Testis (tissue), 3 donors: ENCODE data around the gene BAIAP2L1. TPM values are rescaled to one million over a fixed set of nuclear protein-coding genes. Genes with fewer than 3 reads are reported as not detected.

Experiments
- DNase-seq: peaks from one replicate; pipeline ENCODE4 v3.0.0-alpha.2; 2019
- H3K27ac ChIP-seq, 2 donors: fragments of 200-600 bp; sonication (generic); one replicate each; pipeline ENCODE4 v1.5.1; 2019
- H3K27me3 ChIP-seq: fragments of 200-600 bp; sonication (generic); one replicate; pipeline ENCODE4 v1.5.1; 2019
- H3K36me3 ChIP-seq: fragments of 200-600 bp; sonication (generic); one replicate; pipeline ENCODE4 v1.5.1; 2017; ENCODE audit warnings: low read depth; ENCODE audit errors: missing control alignments
- H3K4me1 ChIP-seq: fragments of 200-600 bp; sonication (generic); one replicate; pipeline ENCODE4 v1.5.1; 2019
- H3K4me3 ChIP-seq, 2 donors: fragments of 200-600 bp; sonication (generic); one replicate each; pipeline ENCODE4 v1.5.1; 2017 to 2019
- H3K9me3 ChIP-seq: fragments of 200-600 bp; sonication (generic); one replicate; pipeline ENCODE4 v1.5.1; 2017
- CTCF ChIP-seq, 3 experiments: fragments of 450-650 bp in 2 of 3; fragments of 200-600 bp in 1 of 3; sonication (generic) in 1 of 3; IDR thresholded peaks; one replicate each; pipeline ENCODE4 v1.5.1; 2016 to 2019; ENCODE audit warnings: antibody characterized with exemption in 3 of 3, mild to moderate bottlenecking in 2 of 3, moderate library complexity in 1 of 3
- POLR2A ChIP-seq: fragments of 450-650 bp; IDR thresholded peaks from one replicate; pipeline ENCODE4 v1.6.1; 2017; ENCODE audit warnings: antibody characterized with exemption, mild to moderate bottlenecking, moderate library complexity
- WGBS, 2 donors: methylation state at CpG; one replicate each; pipeline ENCODE4 v1.1.5; 2018; 5-methylcytosine and 5-hydroxymethylcytosine counted together
- intact Hi-C: fragments of 100-400 bp; cut with DNase I; formaldehyde crosslinking; loops from one replicate; pipeline ENCODE4 v1.15.1; 2023; ENCODE audit warnings: low total_unique reads
- polyA plus RNA-seq: library from polyadenylated mRNA; stranded (reverse); fragments of 350-450 nt; fragmentation: Illumina TruSeq; extraction: RNeasy Lipid Tissue Mini Kit (QIAGEN cat#74804); gene quantifications from one replicate; pipeline ENCODE4 v1.2.3, GENCODE V29; 2014; ENCODE audit warnings: low read depth, low replicate concordance; ENCODE audit not compliant: insufficient read depth
- total RNA-seq, 2 donors: library from RNA; depleted of rRNA; stranded (reverse); fragments of >200 nt; gene quantifications; one replicate each; pipeline ENCODE4 v1.2.3, GENCODE V29; 2016

Gene BAIAP2L1
- total and polyA plus RNA-seq, 3 donors from 2014 or later, result 16.8 to 24.2 (median 23.5) TPM

DNA sequence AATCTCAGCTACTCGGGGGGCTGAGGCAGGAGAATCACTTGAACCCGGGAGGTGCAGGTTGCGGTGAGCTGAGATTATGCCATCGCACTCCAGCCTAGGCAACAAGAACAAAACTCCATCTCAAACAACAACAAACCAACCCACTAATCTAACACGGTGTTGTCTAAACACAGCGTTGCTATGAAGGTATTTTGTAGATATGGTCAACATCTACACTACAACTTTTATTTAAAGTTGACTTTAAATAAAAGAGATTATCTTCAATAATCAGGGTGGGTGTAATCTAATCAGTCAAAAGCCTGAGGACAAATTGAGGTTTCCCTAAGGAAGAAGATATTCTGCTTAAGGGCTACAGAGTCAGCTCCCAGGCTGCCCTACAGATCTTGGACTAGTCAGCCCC lies 24.2 kb downstream of the BAIAP2L1 start:
- WGBS, 2 donors, result 92 to 97% methylated on average over 6 of the region's 6 CpGs
- H3K4me3 ChIP-seq, result no peak overlapping the region
- intact Hi-C loops, result no loop called here

DNA sequence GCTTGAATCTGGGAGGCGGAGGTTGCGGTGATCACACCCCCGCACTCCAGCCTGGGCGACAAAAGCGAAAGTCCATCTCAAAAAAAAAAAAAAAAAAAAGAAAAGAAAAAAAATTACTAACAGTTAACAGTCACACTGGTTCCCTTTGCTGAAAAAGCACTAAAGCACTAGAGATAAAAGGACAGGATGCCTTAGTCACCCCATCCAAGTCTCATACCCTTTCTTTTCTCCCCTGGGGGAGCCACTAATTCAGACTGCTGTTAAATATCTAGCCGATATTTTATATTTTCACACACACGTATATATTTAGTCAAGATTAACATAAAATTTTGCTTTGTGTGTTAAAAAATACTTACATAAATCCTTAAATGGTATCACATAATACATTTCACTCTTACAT lies 25.2 kb downstream of the BAIAP2L1 start:
- Histone ChIP-seq H3K36me3 (no peaks in the 10 kb centered on the region), H3K9me3 (no peaks in the 10 kb centered on the region), H3K4me1 (no peaks in the 10 kb centered on the region), H3K27me3 (no peaks in the 10 kb centered on the region), H3K27ac (no peak overlapping the region), H3K4me3 (no peak overlapping the region)
- 89 to 97% methylated on average over 7 of the region's 7 CpGs for WGBS, 2 donors
- TF ChIP-seq POLR2A (no peak), CTCF (IDR thresholded peaks at IDR 0.05) (no peak)
- DNase-seq, result no peak
- intact Hi-C loops, result no loop called here

More for the DNA sequence above, 24.2 kb downstream of the BAIAP2L1 start:
- no peaks in the 10 kb centered on the region for H3K27me3 ChIP-seq
- TF ChIP-seq POLR2A (no peak), CTCF (IDR thresholded peaks at IDR 0.05) (no peak)
- H3K4me1 ChIP-seq, result no peaks in the 10 kb centered on the region
- DNase-seq, result no peak
- no peaks in the 10 kb centered on the region for H3K36me3 ChIP-seq
- no peak overlapping the region for H3K27ac ChIP-seq
- no peaks in the 10 kb centered on the region for H3K9me3 ChIP-seq

- Histone ChIP-seq H3K36me3 (no peaks in the 10 kb centered on the region), H3K4me3 (no peak overlapping the region), H3K27me3 (no peaks in the 10 kb centered on the region), H3K27ac (no peak overlapping the region), H3K4me1 (no peaks in the 10 kb centered on the region), H3K9me3 (no peaks in the 10 kb centered on the region)
- intact Hi-C loops, result no loop called here
- 90 to 94% methylated on average over 3 of the region's 3 CpGs for WGBS, 2 donors
- DNase-seq, result no peak
- no peak for TF ChIP-seq POLR2A
These were observed 26.6 kb downstream of the BAIAP2L1 start for GRCh38 chr7:98374285-98374680.

DNA sequence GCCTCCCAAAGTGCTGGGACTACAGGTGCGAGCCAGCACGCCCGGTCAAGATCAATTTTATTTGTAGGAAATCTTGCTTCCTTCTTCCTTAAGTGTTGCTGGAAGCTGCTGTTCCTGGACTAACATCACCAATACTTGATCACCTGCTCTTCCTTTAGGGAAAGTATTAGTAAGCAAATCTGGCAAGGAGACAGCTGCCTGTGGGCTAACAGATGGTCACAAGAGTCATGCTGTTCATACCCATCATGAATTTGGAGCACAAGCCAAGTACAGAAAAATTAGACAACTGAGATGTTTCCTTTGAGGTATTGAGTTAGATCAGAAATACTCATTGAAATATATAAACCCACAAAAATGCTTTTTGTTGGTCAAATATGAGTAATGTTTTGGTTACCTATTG lies 27.9 kb downstream of the BAIAP2L1 start:
- no peak for DNase-seq

GRCh38 chr7:98369726-98370125 lies 31.2 kb downstream of the BAIAP2L1 start:
- Histone ChIP-seq H3K4me3 (no peak overlapping the region), H3K27ac (no peak overlapping the region), H3K9me3 (no peaks in the 10 kb centered on the region), H3K36me3 (no peaks in the 10 kb centered on the region), H3K27me3 (no peaks in the 10 kb centered on the region), H3K4me1 (no peaks in the 10 kb centered on the region)
- WGBS, 2 donors, result 77 to 90% methylated on average over 7 of the region's 7 CpGs
- intact Hi-C loops, result no loop called here
- no peak for DNase-seq
- TF ChIP-seq CTCF (IDR thresholded peaks at IDR 0.05), result no peak
- TF ChIP-seq POLR2A, result no peak

More for the DNA sequence above, 27.9 kb downstream of the BAIAP2L1 start:
- TF ChIP-seq CTCF (IDR thresholded peaks at IDR 0.05), result no peak
- TF ChIP-seq POLR2A, result no peak
- intact Hi-C loops, result no loop called here
- Histone ChIP-seq H3K36me3 (no peaks in the 10 kb centered on the region), H3K4me1 (no peaks in the 10 kb centered on the region), H3K27me3 (no peaks in the 10 kb centered on the region), H3K9me3 (no peaks in the 10 kb centered on the region), H3K27ac (no peak overlapping the region), H3K4me3 (no peak overlapping the region)
- WGBS, 2 donors, result 96 to 100% methylated on average over 3 of the region's 3 CpGs
